HCT116 (cell line): ENCODE results near the gene ZMYND10.

Experiments used
- CEBPB ChIP-seq: IDR thresholded peaks from 2 replicates; pipeline ENCODE4 v1.6.1; 2012; ENCODE audit warnings: low read depth
- EZH2 ChIP-seq: fragments of 200-600 bp; sonication (generic); IDR thresholded peaks from 2 replicates; pipeline ENCODE4 v1.6.1; 2017; ENCODE audit warnings: antibody characterized with exemption, mixed run types
- EZH2phosphoT487 ChIP-seq: fragments of 200-600 bp; IDR thresholded peaks from 2 replicates; pipeline ENCODE4 v1.6.1; 2018; ENCODE audit warnings: antibody characterized with exemption, borderline replicate concordance
- JUND ChIP-seq: IDR thresholded peaks from 2 replicates; pipeline ENCODE4 v1.6.1; 2012
- POLR2A ChIP-seq: IDR thresholded peaks from 2 replicates; pipeline ENCODE4 v1.7.0; 2011; ENCODE audit warnings: borderline replicate concordance; ENCODE audit not compliant: insufficient read depth, insufficient read length; ENCODE audit errors: extremely low read depth
- POLR2AphosphoS5 ChIP-seq: IDR thresholded peaks from 2 replicates; pipeline ENCODE4 v1.6.1; 2011; ENCODE audit warnings: mild to moderate bottlenecking, low read depth, low read length, moderate library complexity
- SIN3A ChIP-seq: IDR thresholded peaks from 2 replicates; pipeline ENCODE4 v1.6.1; 2012; ENCODE audit warnings: low read depth
- SRF ChIP-seq: IDR thresholded peaks from 2 replicates; pipeline ENCODE4 v1.6.1; 2012; ENCODE audit warnings: low read depth
- ZFX ChIP-seq: fragments of 450-650 bp; IDR thresholded peaks from 2 replicates; pipeline ENCODE4 v1.6.1; 2017
- ZNF274 ChIP-seq: fragments of 200-500 bp; sonication (Bioruptor generic); IDR thresholded peaks from 2 replicates; pipeline ENCODE4 v1.6.1; 2014; ENCODE audit warnings: mild to moderate bottlenecking, low read depth, low read length, inconsistent platforms
- TF ChIP-seq, protein P1 (sequence below), 3 experiments: fragments of 200-600 bp in 1 of 3; sonication (generic) in 1 of 3; IDR thresholded peaks in 2 of 3; conservative IDR thresholded peaks in 1 of 3; 2 replicates each; pipeline ENCODE4 v1.5.1; 2012 to 2017; ENCODE audit warnings: low read depth in 2 of 3, low read length in 2 of 3, antibody characterized with exemption in 1 of 3, borderline replicate concordance in 1 of 3, control low read depth in 1 of 3, mild to moderate bottlenecking in 1 of 3, mixed read lengths in 1 of 3, mixed run types in 1 of 3, moderate library complexity in 1 of 3; ENCODE audit not compliant: insufficient read depth in 1 of 3
- TF ChIP-seq, protein P2 (sequence below): IDR thresholded peaks from 2 replicates; pipeline ENCODE4 v1.6.1; 2011; ENCODE audit warnings: mild to moderate bottlenecking, low read length, moderate library complexity; ENCODE audit not compliant: insufficient replicate concordance; ENCODE audit errors: extremely low read depth
- TF ChIP-seq, protein P3 (sequence below): IDR thresholded peaks from 2 replicates; pipeline ENCODE4 v1.6.1; 2012; ENCODE audit warnings: low read depth

DNA sequence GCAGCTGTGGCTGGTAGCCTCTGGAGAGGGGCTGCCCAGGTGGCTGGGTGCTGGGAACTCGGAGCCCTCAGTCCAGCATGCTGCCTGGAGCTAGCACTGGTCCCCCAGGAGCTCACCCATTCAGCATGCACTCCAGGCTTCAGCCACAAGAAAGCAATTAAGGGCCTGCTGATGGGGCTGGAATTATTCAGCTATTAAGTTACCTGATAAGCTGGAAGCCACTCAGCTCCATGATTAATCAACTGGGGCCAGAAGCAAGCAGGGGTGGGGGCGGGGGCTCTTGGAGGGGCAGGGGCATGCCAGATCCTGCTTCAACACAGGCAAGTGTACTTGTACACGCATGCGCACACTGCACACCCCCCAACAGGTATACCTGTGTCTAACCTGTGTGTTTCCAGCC lies 35.9 kb upstream of the ZMYND10 start:
- no peak for TF ChIP-seq ZNF274
- no peak for TF ChIP-seq ZFX
- no peak for TF ChIP-seq POLR2A
- TF ChIP-seq, protein P1, sequence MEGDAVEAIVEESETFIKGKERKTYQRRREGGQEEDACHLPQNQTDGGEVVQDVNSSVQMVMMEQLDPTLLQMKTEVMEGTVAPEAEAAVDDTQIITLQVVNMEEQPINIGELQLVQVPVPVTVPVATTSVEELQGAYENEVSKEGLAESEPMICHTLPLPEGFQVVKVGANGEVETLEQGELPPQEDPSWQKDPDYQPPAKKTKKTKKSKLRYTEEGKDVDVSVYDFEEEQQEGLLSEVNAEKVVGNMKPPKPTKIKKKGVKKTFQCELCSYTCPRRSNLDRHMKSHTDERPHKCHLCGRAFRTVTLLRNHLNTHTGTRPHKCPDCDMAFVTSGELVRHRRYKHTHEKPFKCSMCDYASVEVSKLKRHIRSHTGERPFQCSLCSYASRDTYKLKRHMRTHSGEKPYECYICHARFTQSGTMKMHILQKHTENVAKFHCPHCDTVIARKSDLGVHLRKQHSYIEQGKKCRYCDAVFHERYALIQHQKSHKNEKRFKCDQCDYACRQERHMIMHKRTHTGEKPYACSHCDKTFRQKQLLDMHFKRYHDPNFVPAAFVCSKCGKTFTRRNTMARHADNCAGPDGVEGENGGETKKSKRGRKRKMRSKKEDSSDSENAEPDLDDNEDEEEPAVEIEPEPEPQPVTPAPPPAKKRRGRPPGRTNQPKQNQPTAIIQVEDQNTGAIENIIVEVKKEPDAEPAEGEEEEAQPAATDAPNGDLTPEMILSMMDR (IDR thresholded peaks at IDR 0.05 in 2 of 3, conservative IDR thresholded peaks at IDR 0.05 in 1 of 3; ENCODE audit: borderline replicate concordance in 1 of 3, insufficient read depth in 1 of 3, low read depth in 2 of 3, low read length in 2 of 3), result no peak
- TF ChIP-seq SIN3A, result no peak
- no peak for TF ChIP-seq EZH2
- no peak for TF ChIP-seq POLR2AphosphoS5
- TF ChIP-seq, protein P2, sequence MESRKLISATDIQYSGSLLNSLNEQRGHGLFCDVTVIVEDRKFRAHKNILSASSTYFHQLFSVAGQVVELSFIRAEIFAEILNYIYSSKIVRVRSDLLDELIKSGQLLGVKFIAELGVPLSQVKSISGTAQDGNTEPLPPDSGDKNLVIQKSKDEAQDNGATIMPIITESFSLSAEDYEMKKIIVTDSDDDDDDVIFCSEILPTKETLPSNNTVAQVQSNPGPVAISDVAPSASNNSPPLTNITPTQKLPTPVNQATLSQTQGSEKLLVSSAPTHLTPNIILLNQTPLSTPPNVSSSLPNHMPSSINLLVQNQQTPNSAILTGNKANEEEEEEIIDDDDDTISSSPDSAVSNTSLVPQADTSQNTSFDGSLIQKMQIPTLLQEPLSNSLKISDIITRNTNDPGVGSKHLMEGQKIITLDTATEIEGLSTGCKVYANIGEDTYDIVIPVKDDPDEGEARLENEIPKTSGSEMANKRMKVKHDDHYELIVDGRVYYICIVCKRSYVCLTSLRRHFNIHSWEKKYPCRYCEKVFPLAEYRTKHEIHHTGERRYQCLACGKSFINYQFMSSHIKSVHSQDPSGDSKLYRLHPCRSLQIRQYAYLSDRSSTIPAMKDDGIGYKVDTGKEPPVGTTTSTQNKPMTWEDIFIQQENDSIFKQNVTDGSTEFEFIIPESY, result no peak
- no peak for TF ChIP-seq JUND
- no peak for TF ChIP-seq SRF
- no peak for TF ChIP-seq EZH2phosphoT487
- TF ChIP-seq, protein P3, sequence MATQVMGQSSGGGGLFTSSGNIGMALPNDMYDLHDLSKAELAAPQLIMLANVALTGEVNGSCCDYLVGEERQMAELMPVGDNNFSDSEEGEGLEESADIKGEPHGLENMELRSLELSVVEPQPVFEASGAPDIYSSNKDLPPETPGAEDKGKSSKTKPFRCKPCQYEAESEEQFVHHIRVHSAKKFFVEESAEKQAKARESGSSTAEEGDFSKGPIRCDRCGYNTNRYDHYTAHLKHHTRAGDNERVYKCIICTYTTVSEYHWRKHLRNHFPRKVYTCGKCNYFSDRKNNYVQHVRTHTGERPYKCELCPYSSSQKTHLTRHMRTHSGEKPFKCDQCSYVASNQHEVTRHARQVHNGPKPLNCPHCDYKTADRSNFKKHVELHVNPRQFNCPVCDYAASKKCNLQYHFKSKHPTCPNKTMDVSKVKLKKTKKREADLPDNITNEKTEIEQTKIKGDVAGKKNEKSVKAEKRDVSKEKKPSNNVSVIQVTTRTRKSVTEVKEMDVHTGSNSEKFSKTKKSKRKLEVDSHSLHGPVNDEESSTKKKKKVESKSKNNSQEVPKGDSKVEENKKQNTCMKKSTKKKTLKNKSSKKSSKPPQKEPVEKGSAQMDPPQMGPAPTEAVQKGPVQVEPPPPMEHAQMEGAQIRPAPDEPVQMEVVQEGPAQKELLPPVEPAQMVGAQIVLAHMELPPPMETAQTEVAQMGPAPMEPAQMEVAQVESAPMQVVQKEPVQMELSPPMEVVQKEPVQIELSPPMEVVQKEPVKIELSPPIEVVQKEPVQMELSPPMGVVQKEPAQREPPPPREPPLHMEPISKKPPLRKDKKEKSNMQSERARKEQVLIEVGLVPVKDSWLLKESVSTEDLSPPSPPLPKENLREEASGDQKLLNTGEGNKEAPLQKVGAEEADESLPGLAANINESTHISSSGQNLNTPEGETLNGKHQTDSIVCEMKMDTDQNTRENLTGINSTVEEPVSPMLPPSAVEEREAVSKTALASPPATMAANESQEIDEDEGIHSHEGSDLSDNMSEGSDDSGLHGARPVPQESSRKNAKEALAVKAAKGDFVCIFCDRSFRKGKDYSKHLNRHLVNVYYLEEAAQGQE, result no peak
- TF ChIP-seq CEBPB, result no peak
